K562 (cell line): Measurements from ENCODE around the gene RHOV. TPM values are rescaled to one million over a fixed set of nuclear protein-coding genes. Genes with fewer than 3 reads are reported as not detected.

Experiments
- CBX1 ChIP-seq: sonication (generic); IDR thresholded peaks from 2 replicates; pipeline ENCODE4 v1.6.1; 2016; ENCODE audit warnings: antibody characterized with exemption, low read depth, mild to moderate bottlenecking
- CXXC5 ChIP-seq: fragments of 250-450 bp; sonication (Bioruptor Pico); IDR thresholded peaks from 2 replicates; pipeline ENCODE4 v1.8.0; 2022; ENCODE audit warnings: inconsistent platforms, mild to moderate bottlenecking, moderate library complexity
- JUND ChIP-seq, 2 experiments: IDR thresholded peaks; 2 replicates in 1 of 2; 3 replicates in 1 of 2; pipeline ENCODE4 v1.6.1; 2011; ENCODE audit warnings: borderline replicate concordance in 2 of 2, low read depth in 2 of 2, low read length in 2 of 2, improper control_type of control experiment in 1 of 2, missing biosample characterization in 1 of 2, missing genetic modification characterization in 1 of 2, missing genetic modification reagents in 1 of 2
- PCBP2 ChIP-seq: fragments of 200-400 bp; formaldehyde crosslinking; IDR thresholded peaks from 2 replicates; pipeline ENCODE4 v1.6.1; 2018; ENCODE audit warnings: low read length, low read depth, mild to moderate bottlenecking, moderate library complexity; ENCODE audit not compliant: poor library complexity, severe bottlenecking
- RBM34 ChIP-seq: fragments of 200-400 bp; formaldehyde crosslinking; IDR thresholded peaks from 2 replicates; pipeline ENCODE4 v1.6.1; 2018; ENCODE audit warnings: low read length, borderline replicate concordance; ENCODE audit not compliant: insufficient read depth
- SP1 ChIP-seq: sonication (generic); formaldehyde crosslinking; IDR thresholded peaks from 2 replicates; pipeline ENCODE4 v1.8.1; 2022; ENCODE audit warnings: mild to moderate bottlenecking, missing genetic modification reagents
- XRCC4 ChIP-seq: IDR thresholded peaks from one replicate; pipeline ENCODE4 v1.6.1; 2011; ENCODE audit not compliant: insufficient read depth, insufficient read length; ENCODE audit errors: extremely low read depth
- ZNF146 ChIP-seq: IDR thresholded peaks from one replicate; pipeline ENCODE4 v1.6.1; 2018; ENCODE audit warnings: missing compliant biosample characterization; ENCODE audit not compliant: unreplicated experiment
- ZNF324 ChIP-seq: fragments of 250-450 bp; sonication (Bioruptor Pico); IDR thresholded peaks from 2 replicates; pipeline ENCODE4 v1.4.0; 2020; ENCODE audit warnings: mild to moderate bottlenecking
- ZNF764 ChIP-seq: fragments of 250-450 bp; sonication (Bioruptor Pico); IDR thresholded peaks from 2 replicates; pipeline ENCODE4 v1.4.0; 2020; ENCODE audit warnings: low read depth, mild to moderate bottlenecking, moderate library complexity
- polyA plus RNA-seq, 8 experiments: library from polyadenylated mRNA; depleted of rRNA in 4 of 8; stranded (reverse) in 5 of 8; unstranded in 3 of 8; fragments of >200 nt; fragmentation: Nextera tagmentation in 2 of 8; fragmentation: Illumina TruSeq in 1 of 8; extraction: Ambion mirVana in 2 of 8; extraction: Trizol in 1 of 8; gene quantifications; 2 replicates each; pipeline versions ENCODE4 v1.2.1 to v1.2.3, GENCODE V29; 2011 to 2014; ENCODE audit warnings: inconsistent platforms in 1 of 8, missing spikeins in 1 of 8
- total RNA-seq, 7 experiments: library from RNA; depleted of rRNA in 6 of 7; stranded (reverse); fragments of >200 nt in 6 of 7; fragmentation: Illumina TruSeq in 2 of 7; extraction: Trizol in 2 of 7; gene quantifications; 2 replicates each; pipeline versions ENCODE4 v1.2.1 to v1.2.3, GENCODE V29; 2011 to 2021; ENCODE audit warnings: low replicate concordance in 1 of 7
- TF ChIP-seq, protein P1 (sequence below), 2 experiments: fragments of 450-650 bp in 1 of 2; sonication (generic) in 1 of 2; formaldehyde crosslinking in 1 of 2; IDR thresholded peaks; 2 replicates each; pipeline versions ENCODE4 v1.7.1 to v1.9.0; 2016 to 2022; ENCODE audit warnings: inconsistent platforms in 1 of 2, mild to moderate bottlenecking in 1 of 2, missing genetic modification reagents in 1 of 2
- TF ChIP-seq, protein P2 (sequence below): fragments of 250-450 bp; sonication (Bioruptor Pico); IDR thresholded peaks from 2 replicates; pipeline ENCODE4 v1.5.1; 2021; ENCODE audit warnings: mild to moderate bottlenecking
- TF ChIP-seq, protein P3 (sequence below), 2 experiments: IDR thresholded peaks; 2 replicates each; pipeline ENCODE4 v1.6.1; 2011; ENCODE audit warnings: borderline replicate concordance in 1 of 2, control low read depth in 1 of 2, low read depth in 1 of 2, low read length in 1 of 2, mild to moderate bottlenecking in 1 of 2, mixed read lengths in 1 of 2, moderate library complexity in 1 of 2; ENCODE audit not compliant: insufficient read depth in 1 of 2, insufficient read length in 1 of 2, poor library complexity in 1 of 2, severe bottlenecking in 1 of 2; ENCODE audit errors: extremely low read depth in 1 of 2

Gene RHOV
- total and polyA plus RNA-seq, 9 of the 15 experiments (the other 6 are each of a cell fraction or from before 2014, with no cell fraction given) = 0.08 to 2.0 (median 1.1) TPM

DNA sequence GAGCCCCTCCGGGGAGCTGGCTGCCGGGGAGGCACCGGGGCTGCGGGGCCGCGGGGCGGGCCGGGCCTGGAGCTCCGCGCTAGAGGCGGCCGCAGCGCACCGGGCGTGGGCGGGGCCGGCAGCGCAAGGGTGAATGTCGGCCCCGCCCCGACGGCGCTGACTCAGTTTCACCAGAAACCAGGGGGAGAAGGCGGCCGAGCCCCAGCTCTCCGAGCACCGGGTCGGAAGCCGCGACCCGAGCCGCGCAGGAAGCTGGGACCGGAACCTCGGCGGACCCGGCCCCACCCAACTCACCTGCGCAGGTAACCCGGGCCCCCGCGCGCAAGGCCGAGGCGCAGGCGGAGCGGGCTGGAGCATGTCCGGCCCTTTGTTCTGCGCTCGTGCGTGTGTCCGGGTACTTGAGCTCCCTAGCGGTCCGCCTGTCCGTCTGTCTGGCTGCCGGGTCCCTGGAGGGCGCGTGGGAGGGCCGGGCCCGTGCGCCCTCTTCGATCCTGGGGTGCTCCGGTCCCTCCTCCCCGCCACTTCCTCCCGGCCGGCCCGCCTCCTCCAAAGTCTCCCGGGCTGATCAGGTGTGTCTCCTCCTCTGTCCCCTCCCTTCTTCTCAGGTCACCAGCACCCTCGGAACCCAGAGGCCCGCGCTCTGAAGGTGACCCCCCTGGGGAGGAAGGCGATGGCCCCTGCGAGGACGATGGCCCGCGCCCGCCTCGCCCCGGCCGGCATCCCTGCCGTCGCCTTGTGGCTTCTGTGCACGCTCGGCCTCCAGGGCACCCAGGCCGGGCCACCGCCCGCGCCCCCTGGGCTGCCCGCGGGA is 29.9 kb downstream of the RHOV start, which contains the start of gene SPINT1 (continued):
- TF ChIP-seq JUND (IDR thresholded peaks at IDR 0.05; ENCODE audit: borderline replicate concordance, low read depth, low read length) (no peak), JUND (tag; IDR thresholded peaks at IDR 0.05; ENCODE audit: borderline replicate concordance, low read depth, low read length) (no peak), XRCC4 (no peak), RBM34 (no peak), PCBP2 (no peak), ZNF324 (CRISPR knock-in tag) (no peak), SP1 (CRISPR knock-in tag) (no peak), ZNF146 (CRISPR knock-in tag) (no peak), CBX1 (no peak), ZNF764 (no peak), CXXC5 (CRISPR knock-in tag) (peak; percentile 60)
- TF ChIP-seq, protein P1, sequence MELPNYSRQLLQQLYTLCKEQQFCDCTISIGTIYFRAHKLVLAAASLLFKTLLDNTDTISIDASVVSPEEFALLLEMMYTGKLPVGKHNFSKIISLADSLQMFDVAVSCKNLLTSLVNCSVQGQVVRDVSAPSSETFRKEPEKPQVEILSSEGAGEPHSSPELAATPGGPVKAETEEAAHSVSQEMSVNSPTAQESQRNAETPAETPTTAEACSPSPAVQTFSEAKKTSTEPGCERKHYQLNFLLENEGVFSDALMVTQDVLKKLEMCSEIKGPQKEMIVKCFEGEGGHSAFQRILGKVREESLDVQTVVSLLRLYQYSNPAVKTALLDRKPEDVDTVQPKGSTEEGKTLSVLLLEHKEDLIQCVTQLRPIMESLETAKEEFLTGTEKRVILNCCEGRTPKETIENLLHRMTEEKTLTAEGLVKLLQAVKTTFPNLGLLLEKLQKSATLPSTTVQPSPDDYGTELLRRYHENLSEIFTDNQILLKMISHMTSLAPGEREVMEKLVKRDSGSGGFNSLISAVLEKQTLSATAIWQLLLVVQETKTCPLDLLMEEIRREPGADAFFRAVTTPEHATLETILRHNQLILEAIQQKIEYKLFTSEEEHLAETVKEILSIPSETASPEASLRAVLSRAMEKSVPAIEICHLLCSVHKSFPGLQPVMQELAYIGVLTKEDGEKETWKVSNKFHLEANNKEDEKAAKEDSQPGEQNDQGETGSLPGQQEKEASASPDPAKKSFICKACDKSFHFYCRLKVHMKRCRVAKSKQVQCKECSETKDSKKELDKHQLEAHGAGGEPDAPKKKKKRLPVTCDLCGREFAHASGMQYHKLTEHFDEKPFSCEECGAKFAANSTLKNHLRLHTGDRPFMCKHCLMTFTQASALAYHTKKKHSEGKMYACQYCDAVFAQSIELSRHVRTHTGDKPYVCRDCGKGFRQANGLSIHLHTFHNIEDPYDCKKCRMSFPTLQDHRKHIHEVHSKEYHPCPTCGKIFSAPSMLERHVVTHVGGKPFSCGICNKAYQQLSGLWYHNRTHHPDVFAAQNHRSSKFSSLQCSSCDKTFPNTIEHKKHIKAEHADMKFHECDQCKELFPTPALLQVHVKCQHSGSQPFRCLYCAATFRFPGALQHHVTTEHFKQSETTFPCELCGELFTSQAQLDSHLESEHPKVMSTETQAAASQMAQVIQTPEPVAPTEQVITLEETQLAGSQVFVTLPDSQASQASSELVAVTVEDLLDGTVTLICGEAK (IDR thresholded peaks at IDR 0.05) = 0 out of 2 replicates have a peak, but pooled peaks have one; percentile 23
- TF ChIP-seq, protein P1 (CRISPR knock-in tag; IDR thresholded peaks at IDR 0.05) = no peak
- TF ChIP-seq, protein P2, sequence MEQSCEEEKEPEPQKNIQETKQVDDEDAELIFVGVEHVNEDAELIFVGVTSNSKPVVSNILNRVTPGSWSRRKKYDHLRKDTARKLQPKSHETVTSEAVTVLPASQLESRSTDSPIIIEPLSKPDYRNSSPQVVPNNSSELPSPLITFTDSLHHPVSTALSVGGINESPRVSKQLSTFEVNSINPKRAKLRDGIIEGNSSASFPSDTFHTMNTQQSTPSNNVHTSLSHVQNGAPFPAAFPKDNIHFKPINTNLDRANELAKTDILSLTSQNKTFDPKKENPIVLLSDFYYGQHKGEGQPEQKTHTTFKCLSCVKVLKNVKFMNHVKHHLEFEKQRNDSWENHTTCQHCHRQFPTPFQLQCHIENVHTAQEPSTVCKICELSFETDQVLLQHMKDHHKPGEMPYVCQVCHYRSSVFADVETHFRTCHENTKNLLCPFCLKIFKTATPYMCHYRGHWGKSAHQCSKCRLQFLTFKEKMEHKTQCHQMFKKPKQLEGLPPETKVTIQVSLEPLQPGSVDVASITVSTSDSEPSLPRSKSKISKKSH (CRISPR knock-in tag) = no peak
- TF ChIP-seq, protein P3, sequence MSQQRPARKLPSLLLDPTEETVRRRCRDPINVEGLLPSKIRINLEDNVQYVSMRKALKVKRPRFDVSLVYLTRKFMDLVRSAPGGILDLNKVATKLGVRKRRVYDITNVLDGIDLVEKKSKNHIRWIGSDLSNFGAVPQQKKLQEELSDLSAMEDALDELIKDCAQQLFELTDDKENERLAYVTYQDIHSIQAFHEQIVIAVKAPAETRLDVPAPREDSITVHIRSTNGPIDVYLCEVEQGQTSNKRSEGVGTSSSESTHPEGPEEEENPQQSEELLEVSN (IDR thresholded peaks at IDR 0.05; ENCODE audit: borderline replicate concordance in 1 of 2, extremely low read depth in 1 of 2, insufficient read depth in 1 of 2, insufficient read length in 1 of 2, low read depth in 1 of 2, low read length in 1 of 2, poor library complexity in 1 of 2, severe bottlenecking in 1 of 2) = peak in 1 of 2 experiments; percentile 6
